Endothelial cell (in vitro differentiated cells): ENCODE data around the gene WAPL. TPM values are rescaled to one million over a fixed set of nuclear protein-coding genes. Genes with fewer than 3 reads are reported as not detected.

Source experiments
- DNase-seq: peaks from one replicate; pipeline ENCODE4 v3.0.0; 2021; ENCODE audit warnings: low spot score
- H3K27ac Mint-ChIP-seq: one replicate; pipeline ENCODE4 v1.8.0; 2021; ENCODE audit warnings: mixed read lengths, inconsistent platforms; ENCODE audit not compliant: unreplicated experiment
- H3K27me3 Mint-ChIP-seq: one replicate; pipeline ENCODE4 v1.8.0; 2021; ENCODE audit warnings: mild to moderate bottlenecking, moderate library complexity, mixed read lengths, inconsistent platforms; ENCODE audit not compliant: unreplicated experiment
- H3K36me3 Mint-ChIP-seq: one replicate; pipeline ENCODE4 v1.8.0; 2021; ENCODE audit warnings: mild to moderate bottlenecking, low read depth, mixed read lengths, inconsistent platforms; ENCODE audit not compliant: unreplicated experiment
- H3K4me1 Mint-ChIP-seq: one replicate; pipeline ENCODE4 v1.8.0; 2021; ENCODE audit warnings: mild to moderate bottlenecking, mixed read lengths, inconsistent platforms; ENCODE audit not compliant: unreplicated experiment
- H3K4me3 Mint-ChIP-seq: one replicate; pipeline ENCODE4 v1.8.0; 2021; ENCODE audit warnings: mild to moderate bottlenecking, mixed read lengths, inconsistent platforms; ENCODE audit not compliant: unreplicated experiment
- H3K9me3 Mint-ChIP-seq: one replicate; pipeline ENCODE4 v1.8.0; 2021; ENCODE audit warnings: mixed read lengths, inconsistent platforms; ENCODE audit not compliant: unreplicated experiment
- CTCF ChIP-seq: fragments of 200-600 bp; sonication (generic); IDR thresholded peaks from one replicate; pipeline ENCODE4 v1.5.0; 2021; ENCODE audit warnings: antibody characterized with exemption; ENCODE audit not compliant: unreplicated experiment
- total RNA-seq: library from RNA; stranded (reverse); fragmentation: NEBNext Ultra II Directional; extraction: Animal tissue kit (Norgen Biotek cat#: 25700); gene quantifications from one replicate; pipeline ENCODE4 v1.2.1, GENCODE V29; 2021; ENCODE audit not compliant: unreplicated experiment

WAPL gene
- total RNA-seq, 1 donor from 2014 or later: 41.8 TPM

- no peak overlapping the region for H3K4me3 Mint-ChIP-seq
- H3K27ac Mint-ChIP-seq: no peak overlapping the region
- no peaks in the 10 kb centered on the region for H3K9me3 Mint-ChIP-seq
- no peak for TF ChIP-seq CTCF
- H3K4me1 Mint-ChIP-seq: peaks cover 7% of the 10 kb centered on the region
- peaks cover 15% of the 10 kb centered on the region for H3K27me3 Mint-ChIP-seq
- no peaks in the 10 kb centered on the region for H3K36me3 Mint-ChIP-seq
- no peak for DNase-seq
Measured at GRCh38 chr10:86385806-86386205, 135.8 kb downstream of the WAPL start.

Other genes starting within 250 kb of the WAPL start
- 0.26 TPM for gene GRID1, start 155.0 kb downstream of the WAPL start, total RNA-seq
- not detected for gene OPN4, start 132.8 kb upstream of the WAPL start, total RNA-seq
- gene LDB3, start 146.7 kb upstream of the WAPL start, total RNA-seq: 0.36 TPM
- 20.8 TPM for gene BMPR1A, start 234.8 kb upstream of the WAPL start, total RNA-seq